ENCODE measurements around the gene CDT1. TPM values are rescaled to one million over a fixed set of nuclear protein-coding genes. Genes with fewer than 3 reads are reported as not detected.

The CDT1 gene
- total and polyA plus RNA-seq, 8 donors = 1.5 to 147 (median 5.7) TPM

- Histone ChIP-seq H3K27ac (no peak overlapping the region), H3K9me3 (no peaks in the 10 kb centered on the region), H3K36me3 (peaks cover 9 to 74% (median 62%) of the 10 kb centered on the region in 4 donors), H3K4me3 (no peak overlapping the region), H3K27me3 (no peaks in the 10 kb centered on the region), H3K4me1 (no peaks in the 10 kb centered on the region)
- no peak for DNase-seq
- intact Hi-C loops (cut with DNase I; ENCODE audit: low total_unique reads) = no loop called here
- 90 to 96% (median 94%) methylated on average over 20 of the region's 20 CpGs for WGBS, 5 donors
- no peak for TF ChIP-seq EP300 (IDR thresholded peaks at IDR 0.05)
- TF ChIP-seq POLR2A (IDR thresholded peaks at IDR 0.05) = no peak
- no peak for TF ChIP-seq POLR2AphosphoS5 (IDR thresholded peaks at IDR 0.05)
- no peak for TF ChIP-seq CTCF (IDR thresholded peaks at IDR 0.05)
Measured at GRCh38 chr16:88843256-88843655, 39.7 kb downstream of the CDT1 start.

- H3K36me3 ChIP-seq = peaks cover 8 to 74% (median 56%) of the 10 kb centered on the region in 4 donors
- H3K27me3 ChIP-seq = no peaks in the 10 kb centered on the region
- 70 to 80% (median 79%) methylated on average over 11 of the region's 11 CpGs for WGBS, 5 donors
- H3K9me3 ChIP-seq = no peaks in the 10 kb centered on the region
- intact Hi-C loops (cut with DNase I; ENCODE audit: low total_unique reads) = no loop called here
- no peaks in the 10 kb centered on the region for H3K4me1 ChIP-seq
- H3K27ac ChIP-seq = no peak overlapping the region
- no peak for TF ChIP-seq POLR2A (IDR thresholded peaks at IDR 0.05)
- TF ChIP-seq POLR2AphosphoS5 (IDR thresholded peaks at IDR 0.05) = no peak
- no peak for TF ChIP-seq EP300 (IDR thresholded peaks at IDR 0.05)
- no peak for TF ChIP-seq CTCF (IDR thresholded peaks at IDR 0.05)
- H3K4me3 ChIP-seq = no peak overlapping the region
- DNase-seq = no peak
Measured at GRCh38 chr16:88844419-88845036, 40.9 kb downstream of the CDT1 start.

GRCh38 chr16:88846088-88846487 is 42.5 kb downstream of the CDT1 start:
- TF ChIP-seq EP300 (IDR thresholded peaks at IDR 0.05) = no peak
- no peak for TF ChIP-seq POLR2A (IDR thresholded peaks at IDR 0.05)
- no peak for TF ChIP-seq POLR2AphosphoS5 (IDR thresholded peaks at IDR 0.05)
- no peak for TF ChIP-seq CTCF (IDR thresholded peaks at IDR 0.05)
- Histone ChIP-seq H3K9me3 (no peaks in the 10 kb centered on the region), H3K4me3 (no peak overlapping the region), H3K27ac (no peak overlapping the region), H3K27me3 (no peaks in the 10 kb centered on the region), H3K36me3 (peaks cover 0 to 73% (median 56%) of the 10 kb centered on the region in 4 donors), H3K4me1 (no peaks in the 10 kb centered on the region)
- intact Hi-C loops (cut with DNase I; ENCODE audit: low total_unique reads) = no loop called here
- WGBS, 5 donors = 90 to 99% (median 97%) methylated on average over 9 of the region's 9 CpGs
- no peak for DNase-seq

GRCh38 chr16:88847654-88848053 is 44.1 kb downstream of the CDT1 start:
- Histone ChIP-seq H3K4me3 (no peak overlapping the region), H3K9me3 (no peaks in the 10 kb centered on the region), H3K27me3 (no peaks in the 10 kb centered on the region), H3K36me3 (peaks cover 0 to 70% (median 48%) of the 10 kb centered on the region in 4 donors), H3K4me1 (no peaks in the 10 kb centered on the region), H3K27ac (no peak overlapping the region)
- DNase-seq = no peak
- intact Hi-C loops (cut with DNase I; ENCODE audit: low total_unique reads) = no loop called here
- TF ChIP-seq POLR2AphosphoS5 (IDR thresholded peaks at IDR 0.05) (no peak), POLR2A (IDR thresholded peaks at IDR 0.05) (no peak), EP300 (IDR thresholded peaks at IDR 0.05) (no peak), CTCF (IDR thresholded peaks at IDR 0.05) (no peak)
- 91 to 95% (median 95%) methylated on average over 16 to 18 of the region's 18 CpGs for WGBS, 5 donors
